OCI-LY1 (cell line): Measurements from ENCODE around the gene RHOV.

Experiments used
- H2AFZ ChIP-seq: fragments of 200-600 bp; sonication (generic), shearing (Covaris generic); 2 replicates; pipeline ENCODE4 v1.6.0; 2014; ENCODE audit warnings: antibody characterized with exemption, mild to moderate bottlenecking, low read length
- H3F3A ChIP-seq: fragments of 200-600 bp; sonication (generic), shearing (Covaris generic); 2 replicates; pipeline ENCODE4 v1.6.0; 2014; ENCODE audit warnings: mild to moderate bottlenecking, antibody characterized with exemption, low read length, moderate library complexity; ENCODE audit not compliant: insufficient read depth
- H3K27ac ChIP-seq: fragments of 200-600 bp; sonication (generic); 2 replicates; pipeline ENCODE4 v1.5.1; 2014; ENCODE audit warnings: low read length, mixed run types, mild to moderate bottlenecking, low read depth; ENCODE audit not compliant: poor library complexity, severe bottlenecking
- H3K27me3 ChIP-seq: fragments of 200-600 bp; sonication (generic); 2 replicates; pipeline ENCODE4 v1.6.0; 2014; ENCODE audit warnings: antibody characterized with exemption, mild to moderate bottlenecking, low read length, moderate library complexity; ENCODE audit not compliant: insufficient read depth
- H3K36me3 ChIP-seq: fragments of 200-600 bp; sonication (generic); 2 replicates; pipeline ENCODE4 v1.6.1; 2014; ENCODE audit warnings: mild to moderate bottlenecking, antibody characterized with exemption, low read length, moderate library complexity, mixed read lengths; ENCODE audit not compliant: insufficient read depth
- H3K4me1 ChIP-seq: fragments of 200-600 bp; sonication (generic); 2 replicates; pipeline ENCODE4 v1.5.1; 2014; ENCODE audit warnings: mild to moderate bottlenecking, low read length, moderate library complexity; ENCODE audit not compliant: insufficient read depth, severe bottlenecking
- H3K4me2 ChIP-seq: fragments of 200-600 bp; sonication (generic), shearing (Covaris generic); 2 replicates; pipeline ENCODE4 v1.6.1; 2014; ENCODE audit warnings: low read length
- H3K4me3 ChIP-seq: fragments of 200-600 bp; sonication (generic); 2 replicates; pipeline ENCODE4 v1.5.1; 2014; ENCODE audit warnings: low read length, low read depth, mild to moderate bottlenecking, mixed read lengths; ENCODE audit not compliant: poor library complexity, severe bottlenecking
- H3K79me2 ChIP-seq: fragments of 200-600 bp; shearing (Covaris generic); 2 replicates; pipeline ENCODE4 v1.6.1; 2016; ENCODE audit warnings: mixed run types, low read length, mixed read lengths; ENCODE audit not compliant: insufficient read depth
- H3K9ac ChIP-seq: fragments of 200-600 bp; sonication (generic), shearing (Covaris generic); 2 replicates; pipeline ENCODE4 v1.6.1; 2014; ENCODE audit warnings: mild to moderate bottlenecking, low read length, mixed read lengths
- H3K9me2 ChIP-seq: fragments of 200-600 bp; sonication (generic), shearing (Covaris generic); 2 replicates; pipeline ENCODE4 v1.6.1; 2014; ENCODE audit warnings: low read depth, mild to moderate bottlenecking, low read length, mixed read lengths
- H3K9me3 ChIP-seq: fragments of 200-600 bp; shearing (Covaris generic); 2 replicates; pipeline ENCODE4 v1.6.1; 2014; ENCODE audit warnings: low read length, mixed read lengths
- H4K20me1 ChIP-seq: fragments of 200-600 bp; sonication (generic), shearing (Covaris generic); 2 replicates; pipeline ENCODE4 v1.6.0; 2016; ENCODE audit warnings: mild to moderate bottlenecking, low read length; ENCODE audit not compliant: insufficient read depth
- CTCF ChIP-seq: fragments of 200-600 bp; sonication (generic), shearing (Covaris generic); IDR thresholded peaks from 2 replicates; pipeline ENCODE4 v1.5.1; 2017; ENCODE audit warnings: mild to moderate bottlenecking, antibody characterized with exemption, low read length, moderate library complexity, mixed read lengths
- EZH2 ChIP-seq: fragments of 200-600 bp; sonication (generic), shearing (Covaris generic); IDR thresholded peaks from 2 replicates; pipeline ENCODE4 v1.8.0; 2017; ENCODE audit warnings: borderline replicate concordance, mixed run types, mild to moderate bottlenecking, antibody characterized with exemption, low read length, moderate library complexity, mixed read lengths

The RHOV gene

GRCh38 chr15:40904552-40905201 is 30.6 kb upstream of the RHOV start:
- H3K27me3 ChIP-seq: no peaks in the 10 kb centered on the region
- peaks cover 41% of the 10 kb centered on the region for H3K36me3 ChIP-seq
- no peaks in the 10 kb centered on the region for H4K20me1 ChIP-seq
- H3K27ac ChIP-seq: peak overlapping the region; percentile 6
- no peak overlapping the region for H3K9ac ChIP-seq
- H2AFZ ChIP-seq: no peak overlapping the region
- peaks cover 44% of the 10 kb centered on the region for H3K4me1 ChIP-seq
- no peaks in the 10 kb centered on the region for H3K9me3 ChIP-seq
- no peaks in the 10 kb centered on the region for H3K79me2 ChIP-seq
- H3K4me3 ChIP-seq: no peak overlapping the region
- 0 out of 2 replicates have a peak, but pooled peaks cover 4% of the 10 kb centered on the region for H3F3A ChIP-seq
- H3K9me2 ChIP-seq: no peaks in the 10 kb centered on the region
- H3K4me2 ChIP-seq: no peak overlapping the region
- TF ChIP-seq EZH2 (no peak), CTCF (no peak)

GRCh38 chr15:40902605-40903561 is 28.8 kb upstream of the RHOV start:
- peak overlapping the region; percentile 45 for H3K4me2 ChIP-seq
- H3K36me3 ChIP-seq: peaks cover 51% of the 10 kb centered on the region

GRCh38 chr15:40901053-40901443 is 27.0 kb upstream of the RHOV start:
- Histone ChIP-seq H3K4me1 (peaks cover 24% of the 10 kb centered on the region), H3K4me2 (no peak overlapping the region), H3K27ac (no peak overlapping the region), H3K9ac (no peak overlapping the region), H3K27me3 (no peaks in the 10 kb centered on the region), H3K9me2 (no peaks in the 10 kb centered on the region), H3F3A (0 out of 2 replicates have a peak, but pooled peaks cover 4% of the 10 kb centered on the region), H3K36me3 (peaks cover 68% of the 10 kb centered on the region), H3K4me3 (no peak overlapping the region), H2AFZ (no peak overlapping the region), H3K9me3 (no peaks in the 10 kb centered on the region), H3K79me2 (no peaks in the 10 kb centered on the region), H4K20me1 (no peaks in the 10 kb centered on the region)
- TF ChIP-seq EZH2 (no peak), CTCF (no peak)

More at GRCh38 chr15:40902605-40903561, 28.8 kb upstream of the RHOV start:
- Histone ChIP-seq H3K9me3 (no peaks in the 10 kb centered on the region), H3F3A (0 out of 2 replicates have a peak, but pooled peaks cover 4% of the 10 kb centered on the region), H3K27ac (peak overlapping the region; percentile 80), H3K9ac (peak overlapping the region; percentile 51), H3K4me3 (peak overlapping the region; percentile 18), H3K4me1 (peaks cover 41% of the 10 kb centered on the region), H3K9me2 (no peaks in the 10 kb centered on the region), H3K79me2 (no peaks in the 10 kb centered on the region), H3K27me3 (no peaks in the 10 kb centered on the region), H4K20me1 (no peaks in the 10 kb centered on the region), H2AFZ (no peak overlapping the region)
- TF ChIP-seq EZH2: no peak
- no peak for TF ChIP-seq CTCF
